Measurements from ENCODE around the gene GUCY2C.

Gene GUCY2C

GRCh38 chr12:14678547-14679150 lies 17.8 kb downstream of the GUCY2C start:
- Histone ChIP-seq H3K4me1 (ENCODE audit: control insufficient read depth, insufficient read depth, low read length) (no peaks in the 10 kb centered on the region), H3K27ac (ENCODE audit: extremely low read depth, low read depth, low read length) (no peak overlapping the region), H3K9me3 (ENCODE audit: control insufficient read depth, insufficient read depth, low read depth, low read length) (no peaks in the 10 kb centered on the region), H3K4me3 (ENCODE audit: low read depth, low read length) (no peak overlapping the region), H3K36me3 (ENCODE audit: control insufficient read depth in 2 of 2, insufficient read depth in 1 of 2, low read length in 2 of 2) (no peaks in the 10 kb centered on the region)
- CTCF ChIA-PET: interaction anchor here (0.6 to 1.4 kb wide), 3 partner anchors 15 to 469 kb away, joined by 3 to 6 read pairs (median 6); no protein-coding TSS in a partner anchor
- POLR2A ChIA-PET: no interaction called here
- no peak for TF ChIP-seq PRDM10 (tag by site-specific recombination; IDR thresholded peaks at IDR 0.05)
- TF ChIP-seq ZNF654 (tag by site-specific recombination; IDR thresholded peaks at IDR 0.05; ENCODE audit: low read depth): no peak
- TF ChIP-seq FEZF1 (tag by site-specific recombination; IDR thresholded peaks at IDR 0.05): no peak
- no peak for TF ChIP-seq ZBTB44 (tag by site-specific recombination; IDR thresholded peaks at IDR 0.05)
- no peak for TF ChIP-seq YY1 (tag by site-specific recombination; IDR thresholded peaks at IDR 0.05)
- TF ChIP-seq ZBTB26 (tag by site-specific recombination; optimal IDR thresholded peaks at IDR 0.05): no peak
- no peak for TF ChIP-seq ZNF138 (tag by site-specific recombination; IDR thresholded peaks at IDR 0.05; ENCODE audit: borderline replicate concordance)
- no peak for TF ChIP-seq ZNF148 (tag by site-specific recombination; IDR thresholded peaks at IDR 0.05; ENCODE audit: borderline replicate concordance)
- no peak for TF ChIP-seq ZNF280C (tag by site-specific recombination; IDR thresholded peaks at IDR 0.05)
- no peak for TF ChIP-seq ZNF747 (tag by site-specific recombination; IDR thresholded peaks at IDR 0.05)
- TF ChIP-seq ZNF692 (tag by site-specific recombination; IDR thresholded peaks at IDR 0.05): no peak
